ENCODE results near the gene RNF152.

The RNF152 gene

GRCh38 chr18:61893971-61894750, 1.4 kb upstream of the RNF152 start:
- DNase-seq: peak; percentile 73

GRCh38 chr18:61893309-61893970, 633 bp upstream of the RNF152 start:
- DNase-seq: peak; percentile 73

- no peak for DNase-seq
Measured at GRCh38 chr18:61891894-61892293, 913 bp downstream of the RNF152 start.

- no peak for DNase-seq
Measured at GRCh38 chr18:61891271-61891670, 1.5 kb downstream of the RNF152 start.

- no peak for DNase-seq
Measured at GRCh38 chr18:61890344-61890743, 2.5 kb downstream of the RNF152 start.

- no peak for DNase-seq
Measured at GRCh38 chr18:61889541-61889940, 3.3 kb downstream of the RNF152 start.

- DNase-seq: no peak
Measured at GRCh38 chr18:61888622-61889021, 4.2 kb downstream of the RNF152 start.

- no peak for DNase-seq
Measured at GRCh38 chr18:61887838-61888237, 5.0 kb downstream of the RNF152 start.

- DNase-seq: no peak
Measured at GRCh38 chr18:61883547-61883946, 9.3 kb downstream of the RNF152 start.

- DNase-seq: no peak
Measured at GRCh38 chr18:61882296-61883004, 10.4 kb downstream of the RNF152 start.

- DNase-seq: no peak
Measured at GRCh38 chr18:61876899-61877298, 15.9 kb downstream of the RNF152 start.

GRCh38 chr18:61870151-61870550, 22.7 kb downstream of the RNF152 start:
- DNase-seq: no peak

GRCh38 chr18:61869636-61870035, 23.2 kb downstream of the RNF152 start:
- no peak for DNase-seq

GRCh38 chr18:61865466-61866175, 27.2 kb downstream of the RNF152 start:
- no peak for DNase-seq

- DNase-seq: no peak
Measured at GRCh38 chr18:61861372-61861771, 31.4 kb downstream of the RNF152 start.

GRCh38 chr18:61860302-61860701, 32.5 kb downstream of the RNF152 start:
- DNase-seq: no peak

GRCh38 chr18:61859113-61859512, 33.7 kb downstream of the RNF152 start:
- no peak for DNase-seq

GRCh38 chr18:61856678-61857077, 36.1 kb downstream of the RNF152 start:
- peak; percentile 20 for DNase-seq

- DNase-seq: no peak
Measured at GRCh38 chr18:61855449-61856378, 37.1 kb downstream of the RNF152 start.

- DNase-seq: peak; percentile 92
Measured at GRCh38 chr18:61854578-61855448, 38.0 kb downstream of the RNF152 start.

GRCh38 chr18:61853855-61854254, 39.0 kb downstream of the RNF152 start:
- DNase-seq: peak; percentile 32

Measured in NCI-H1092 treated with DMSO at 0.1 percent for 48 hours (cell line).